Smooth muscle cell (in vitro differentiated cells): ENCODE results near the gene EVPL. TPM values are rescaled to one million over a fixed set of nuclear protein-coding genes. Genes with fewer than 3 reads are reported as not detected.
A peak's percentile ranks its signal among the peaks of the same experiment; 100 is the strongest.
"Not testable (repeated sequence)": the region's sequence is repeated elsewhere in the genome, so short reads cannot be mapped to it uniquely, and the experiment has no call there.

Experiments used
- DNase-seq: peaks from one replicate; lab custom pipeline; 2025; ENCODE audit not compliant: unreplicated experiment; lab: John Stamatoyannopoulos, UW
- H2AFZ ChIP-seq: fragments of 200-600 bp; sonication (generic); 2 replicates; pipeline ENCODE4 v1.6.0; 2016; ENCODE audit warnings: antibody characterized with exemption, low read depth, mild to moderate bottlenecking
- H3F3A ChIP-seq: fragments of 200-600 bp; sonication (generic); 2 replicates; pipeline ENCODE4 v1.6.0; 2017; ENCODE audit warnings: antibody characterized with exemption, low read depth
- H3K27ac ChIP-seq: fragments of 200-600 bp; sonication (generic); 2 replicates; pipeline ENCODE4 v1.5.1; 2016; ENCODE audit warnings: low read depth, mild to moderate bottlenecking
- H3K27me3 ChIP-seq: fragments of 200-600 bp; sonication (generic); 2 replicates; pipeline ENCODE4 v1.6.1; 2016; ENCODE audit warnings: low read depth, mild to moderate bottlenecking
- H3K36me3 ChIP-seq: fragments of 200-600 bp; sonication (generic); 2 replicates; pipeline ENCODE4 v1.5.1; 2016; ENCODE audit warnings: low read depth
- H3K4me1 ChIP-seq: fragments of 200-600 bp; sonication (generic); 2 replicates; pipeline ENCODE4 v1.5.1; 2016; ENCODE audit warnings: low read depth
- H3K4me2 ChIP-seq: fragments of 200-600 bp; sonication (generic); 2 replicates; pipeline ENCODE4 v1.6.0; 2016; ENCODE audit warnings: mild to moderate bottlenecking
- H3K4me3 ChIP-seq: fragments of 200-600 bp; sonication (generic); 2 replicates; pipeline ENCODE4 v1.5.1; 2016; ENCODE audit warnings: mild to moderate bottlenecking
- H3K79me2 ChIP-seq: fragments of 200-600 bp; sonication (generic); 2 replicates; pipeline ENCODE4 v1.6.0; 2016; ENCODE audit warnings: low read depth, mild to moderate bottlenecking
- H3K9ac ChIP-seq: fragments of 200-600 bp; sonication (generic); 2 replicates; pipeline ENCODE4 v1.6.0; 2016; ENCODE audit warnings: low read depth
- H3K9me3 ChIP-seq: fragments of 200-600 bp; sonication (generic); replicated peaks from 2 replicates; pipeline ENCODE4 v1.5.1; 2016; ENCODE audit warnings: low read depth
- H4K20me1 ChIP-seq: fragments of 200-600 bp; sonication (generic); 2 replicates; pipeline ENCODE4 v1.6.0; 2016; ENCODE audit warnings: low read depth
- CTCF ChIP-seq: fragments of 200-600 bp; sonication (generic); IDR thresholded peaks from 2 replicates; pipeline ENCODE4 v1.5.1; 2017; ENCODE audit warnings: borderline replicate concordance, mild to moderate bottlenecking, antibody characterized with exemption; ENCODE audit not compliant: insufficient read depth, poor library complexity, severe bottlenecking
- WGBS: methylation state at CpG from one replicate; pipeline ENCODE4 v1.1.7; 2016; ENCODE audit warnings: low lambda C conversion rate; 5-methylcytosine and 5-hydroxymethylcytosine counted together
- polyA plus RNA-seq: library from polyadenylated mRNA; unstranded; fragments of >200 nt; fragmentation: Nextera tagmentation; extraction: Ambion mirVana; gene quantifications from 2 replicates; pipeline ENCODE4 v1.2.1, GENCODE V29; 2016
- total RNA-seq: library from RNA; depleted of rRNA; stranded (reverse); fragments of >200 nt; gene quantifications from 2 replicates; pipeline ENCODE4 v1.2.3, GENCODE V29; 2014

The EVPL gene
- total and polyA plus RNA-seq, 2 experiments from 2014 or later, result 1.6 to 2.0 TPM

GRCh38 chr17:75978938-75979704, 48.0 kb downstream of the EVPL start, which contains the start of the genes ACOX1 and TEN1:
Gene ACOX1 (minus strand): TSS chr17:75979166. CDS start chr17:75979073, 93 bp downstream.
Gene TEN1 (plus strand): TSS chr17:75979240. CDS start chr17:75986193, 6,953 bp downstream.
- TF ChIP-seq CTCF, result peak; percentile 11
- H3K27ac ChIP-seq, result peak within 1 kb of the TSS; percentile 100
- H3K4me3 ChIP-seq, result peak within 1 kb of the TSS; percentile 74
- H2AFZ ChIP-seq, result no peak within 1 kb of the TSS
- peak within 1 kb of the TSS; percentile 85 for H3K4me2 ChIP-seq
- peaks cover 15% of the 10 kb centered on the region for H3K4me1 ChIP-seq
- H4K20me1 ChIP-seq, result peaks cover 32% of the 10 kb centered on the region
- no peaks in the 10 kb centered on the region for H3K27me3 ChIP-seq
- no peaks in the 10 kb centered on the region for H3K36me3 ChIP-seq
- DNase-seq, result peak; percentile 99
- H3K9ac ChIP-seq, result peak within 1 kb of the TSS; percentile 99
- peaks cover 25% of the 10 kb centered on the region for H3F3A ChIP-seq
- peaks cover 42% of the 10 kb centered on the region for H3K79me2 ChIP-seq
- WGBS, result under 1% methylated on average over 60 of the region's 72 CpGs
- H3K9me3 ChIP-seq, result no peaks in the 10 kb centered on the region

DNA sequence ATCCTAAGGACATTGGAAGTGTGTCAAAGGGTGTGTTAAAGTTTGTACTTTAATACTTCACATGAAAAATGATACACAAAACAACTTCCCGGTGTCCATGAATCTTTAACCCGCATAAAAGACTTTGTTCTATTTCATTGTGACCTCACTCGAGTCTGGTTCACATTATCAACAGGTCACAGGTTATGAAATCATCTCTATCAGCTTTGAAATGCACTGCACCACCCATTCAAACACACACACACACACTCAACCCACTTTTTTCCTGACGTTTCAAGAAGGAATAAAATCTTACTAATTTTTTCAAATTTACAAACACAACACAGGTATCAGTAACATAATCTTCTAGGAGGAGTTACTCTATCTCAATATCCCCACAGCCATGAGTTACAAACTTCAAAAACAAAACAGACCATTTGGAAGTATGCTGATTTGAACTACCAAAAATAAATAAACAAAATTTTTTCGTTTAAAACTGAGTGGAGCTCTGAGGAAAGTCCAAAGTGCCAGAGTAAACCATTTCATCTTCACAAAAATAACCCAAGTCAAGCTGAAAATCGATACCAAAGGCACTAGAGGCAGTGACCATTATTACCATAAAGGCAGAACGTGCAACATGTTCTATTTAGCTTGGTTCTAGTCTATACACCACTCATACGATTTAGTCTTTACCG, 50.8 kb downstream of the EVPL start:
- 82% methylated on average over 9 of the region's 9 CpGs for WGBS
- Histone ChIP-seq H3F3A (peaks cover 16% of the 10 kb centered on the region), H4K20me1 (peaks cover 60% of the 10 kb centered on the region), H3K27me3 (no peaks in the 10 kb centered on the region), H3K36me3 (no peaks in the 10 kb centered on the region), H3K4me3 (peak overlapping the region; percentile 74), H3K79me2 (peaks cover 69% of the 10 kb centered on the region), H3K4me2 (peak overlapping the region; percentile 85), H2AFZ (no peak overlapping the region), H3K9me3 (no peaks in the 10 kb centered on the region), H3K4me1 (no peaks in the 10 kb centered on the region), H3K27ac (no peak overlapping the region), H3K9ac (no peak overlapping the region)
- TF ChIP-seq CTCF, result no peak
- no peak for DNase-seq

DNA sequence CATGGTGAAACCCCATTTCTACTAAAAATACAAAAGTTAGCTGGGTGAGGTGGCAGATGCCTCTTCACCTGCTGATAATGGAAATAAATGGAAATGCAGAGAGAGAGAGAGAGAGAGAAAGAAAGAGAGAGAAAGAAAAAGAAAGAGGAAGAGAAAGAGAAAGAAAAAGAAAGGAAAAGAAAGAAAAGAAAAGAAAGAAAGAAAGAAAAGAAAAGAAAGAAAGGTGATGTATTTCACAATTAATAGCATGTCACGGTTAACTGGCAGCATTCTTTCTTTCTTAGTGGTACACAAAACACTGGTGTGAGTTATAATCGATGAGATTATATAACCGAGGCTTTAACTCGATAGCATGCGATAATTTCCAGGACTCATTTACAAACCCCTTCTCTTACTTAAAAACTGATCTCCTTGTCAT, 51.3 kb downstream of the EVPL start:
- H3K4me1 ChIP-seq, result no peaks in the 10 kb centered on the region
- peaks cover 11% of the 10 kb centered on the region for H3F3A ChIP-seq
- H3K9me3 ChIP-seq, result no peaks in the 10 kb centered on the region
- H3K27ac ChIP-seq, result no peak overlapping the region
- H2AFZ ChIP-seq, result no peak overlapping the region
- no peaks in the 10 kb centered on the region for H3K27me3 ChIP-seq
- H3K4me2 ChIP-seq, result peak overlapping the region; percentile 85
- TF ChIP-seq CTCF, result no peak
- H3K79me2 ChIP-seq, result peaks cover 73% of the 10 kb centered on the region
- no peak for DNase-seq
- WGBS, result 91% methylated on average over 5 of the region's 5 CpGs
- no peaks in the 10 kb centered on the region for H3K36me3 ChIP-seq
- peak overlapping the region; percentile 74 for H3K4me3 ChIP-seq
- peaks cover 66% of the 10 kb centered on the region for H4K20me1 ChIP-seq
- no peak overlapping the region for H3K9ac ChIP-seq

- 95% methylated on average over 6 of the region's 6 CpGs for WGBS
- H3K9me3 ChIP-seq, H3K9ac ChIP-seq, H3K4me1 ChIP-seq, H3K36me3 ChIP-seq, H3F3A ChIP-seq, H3K27me3 ChIP-seq, DNase-seq, H2AFZ ChIP-seq, H3K4me3 ChIP-seq, H3K27ac ChIP-seq: not testable (repeated sequence)
- peaks cover 79% of the 10 kb centered on the region for H3K79me2 ChIP-seq
- peaks cover 72% of the 10 kb centered on the region for H4K20me1 ChIP-seq
- H3K4me2 ChIP-seq, result peak overlapping the region; percentile 6
Observed at GRCh38 chr17:75975187-75975586, 51.9 kb downstream of the EVPL start.
